IPS-15b (cell line): ENCODE results near the gene MGST3.
"Not testable (repeated sequence)": the region's sequence is repeated elsewhere in the genome, so short reads cannot be mapped to it uniquely, and the experiment has no call there.

Experiments
- H3K27me3 ChIP-seq: one replicate; pipeline ENCODE4 v1.6.1; 2013; ENCODE audit warnings: low read length; ENCODE audit not compliant: control insufficient read depth, insufficient read depth
- H3K36me3 ChIP-seq: one replicate; pipeline ENCODE4 v1.6.1; 2013; ENCODE audit warnings: low read length; ENCODE audit not compliant: control insufficient read depth, insufficient read depth
- H3K4me1 ChIP-seq: one replicate; pipeline ENCODE4 v1.6.1; 2013; ENCODE audit warnings: mild to moderate bottlenecking, low read length; ENCODE audit not compliant: control insufficient read depth, insufficient read depth
- H3K4me3 ChIP-seq: one replicate; pipeline ENCODE4 v1.5.1; 2013; ENCODE audit warnings: low read depth, low read length
- H3K9ac ChIP-seq: one replicate; pipeline ENCODE4 v1.6.1; 2013; ENCODE audit warnings: low read depth, mild to moderate bottlenecking, low read length
- H3K9me3 ChIP-seq: one replicate; pipeline ENCODE4 v1.6.1; 2013; ENCODE audit warnings: mild to moderate bottlenecking, low read length; ENCODE audit not compliant: control insufficient read depth, insufficient read depth

The MGST3 gene

GRCh38 chr1:165606676-165607075, 24.4 kb upstream of the MGST3 start:
- H3K9me3 ChIP-seq, H3K36me3 ChIP-seq, H3K4me3 ChIP-seq, H3K4me1 ChIP-seq, H3K9ac ChIP-seq, H3K27me3 ChIP-seq: not testable (repeated sequence)

- H3K36me3 ChIP-seq = no peaks in the 10 kb centered on the region
- peaks cover under 1% of the 10 kb centered on the region for H3K4me1 ChIP-seq
- H3K4me3 ChIP-seq = no peak overlapping the region
- no peaks in the 10 kb centered on the region for H3K27me3 ChIP-seq
- H3K9ac ChIP-seq = no peak overlapping the region
- no peaks in the 10 kb centered on the region for H3K9me3 ChIP-seq
Measured at GRCh38 chr1:165610866-165611265, 20.2 kb upstream of the MGST3 start.

GRCh38 chr1:165612062-165612461, 19.0 kb upstream of the MGST3 start:
- H3K4me1 ChIP-seq = peaks cover 8% of the 10 kb centered on the region
- no peaks in the 10 kb centered on the region for H3K27me3 ChIP-seq
- H3K9me3 ChIP-seq = no peaks in the 10 kb centered on the region
- H3K9ac ChIP-seq = no peak overlapping the region
- H3K36me3 ChIP-seq = no peaks in the 10 kb centered on the region
- H3K4me3 ChIP-seq = no peak overlapping the region

DNA sequence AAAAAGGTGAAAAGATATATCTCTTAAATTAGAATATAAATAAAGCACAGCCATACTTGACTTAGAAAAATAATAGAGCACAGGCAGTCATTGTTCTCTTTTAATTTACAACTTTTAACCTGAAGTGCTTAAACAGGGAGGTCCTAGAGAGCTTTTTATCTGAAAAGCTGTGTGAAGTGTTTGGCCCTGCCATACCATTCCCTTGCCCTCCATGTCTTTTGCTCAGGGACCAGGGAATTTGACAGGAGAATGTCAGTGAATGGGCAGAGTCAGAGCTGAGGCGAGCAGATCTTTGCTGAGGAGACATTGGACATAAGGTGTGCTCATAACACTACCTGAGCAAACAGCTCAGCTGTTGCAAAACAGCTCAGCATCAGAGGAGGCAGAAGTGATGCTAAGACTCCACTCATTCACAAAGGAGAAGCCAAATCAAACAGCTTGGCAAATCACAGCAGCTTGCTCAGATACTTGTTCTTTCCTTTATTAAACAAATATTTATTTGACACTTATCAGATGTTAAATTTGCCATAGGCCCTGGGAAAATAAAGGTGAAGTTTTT, 14.9 kb upstream of the MGST3 start:
- H3K36me3 ChIP-seq = no peaks in the 10 kb centered on the region
- peaks cover 8% of the 10 kb centered on the region for H3K4me1 ChIP-seq
- H3K27me3 ChIP-seq = no peaks in the 10 kb centered on the region
- H3K4me3 ChIP-seq = no peak overlapping the region
- H3K9me3 ChIP-seq = no peaks in the 10 kb centered on the region
- H3K9ac ChIP-seq = no peak overlapping the region

DNA sequence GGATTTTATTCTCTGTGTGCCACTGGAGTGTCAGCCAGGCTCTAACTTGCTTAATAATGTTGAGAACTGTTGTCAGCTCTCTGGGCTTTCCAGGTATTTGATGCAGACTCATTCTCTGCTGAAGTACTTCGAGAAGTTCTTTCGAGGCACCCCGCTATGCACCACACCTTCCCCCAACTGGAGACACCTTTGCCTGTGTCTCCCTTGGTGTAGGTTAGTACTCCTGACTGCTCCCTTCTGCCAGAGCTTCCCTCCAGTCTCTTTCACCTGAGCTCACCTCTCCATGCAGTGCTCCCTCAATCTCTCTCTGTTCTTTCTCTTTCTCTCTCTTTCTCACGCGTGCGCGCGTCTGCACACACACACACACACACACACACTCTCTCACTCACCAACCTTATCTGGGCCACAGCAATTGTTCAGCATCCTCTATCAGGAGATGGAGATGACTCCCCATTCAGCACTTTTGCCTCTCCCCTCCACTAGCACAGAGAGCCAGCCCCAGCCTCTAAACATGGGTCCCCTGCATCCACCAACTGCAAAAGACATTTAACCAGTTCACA, 14.0 kb upstream of the MGST3 start:
- Histone ChIP-seq H3K9me3 (no peaks in the 10 kb centered on the region), H3K27me3 (no peaks in the 10 kb centered on the region), H3K9ac (no peak overlapping the region), H3K4me1 (peaks cover 8% of the 10 kb centered on the region), H3K4me3 (no peak overlapping the region), H3K36me3 (no peaks in the 10 kb centered on the region)

- Histone ChIP-seq H3K4me3 (no peak overlapping the region), H3K9me3 (no peaks in the 10 kb centered on the region)
Measured at GRCh38 chr1:165619647-165620151, 11.3 kb upstream of the MGST3 start.

GRCh38 chr1:165623624-165624023, 7.4 kb upstream of the MGST3 start:
- no peaks in the 10 kb centered on the region for H3K36me3 ChIP-seq
- no peaks in the 10 kb centered on the region for H3K27me3 ChIP-seq

More at GRCh38 chr1:165619647-165620151, 11.3 kb upstream of the MGST3 start:
- Histone ChIP-seq H3K27me3 (no peaks in the 10 kb centered on the region), H3K9ac (no peak overlapping the region), H3K4me1 (peaks cover 8% of the 10 kb centered on the region), H3K36me3 (no peaks in the 10 kb centered on the region)

DNA sequence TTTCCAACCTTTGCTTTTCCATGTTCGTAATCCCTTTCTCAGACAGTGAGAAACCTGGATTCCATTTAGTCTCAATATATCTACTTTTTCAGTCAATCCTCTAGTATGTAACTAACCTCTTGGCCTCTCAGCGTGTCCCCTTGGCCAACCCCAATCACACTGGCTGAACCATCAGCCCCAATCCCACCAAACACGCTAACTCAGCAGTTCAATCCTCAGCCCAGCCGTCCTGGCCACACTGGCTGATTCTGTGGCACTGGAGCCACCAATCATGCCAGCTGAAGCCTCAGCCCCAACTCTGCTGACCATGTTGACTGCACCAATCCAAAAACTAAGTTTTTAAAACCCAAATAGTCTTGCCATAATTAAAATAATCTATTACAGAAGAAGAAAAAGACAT, 6.6 kb upstream of the MGST3 start:
- H3K36me3 ChIP-seq = no peaks in the 10 kb centered on the region
- no peak overlapping the region for H3K9ac ChIP-seq
- no peaks in the 10 kb centered on the region for H3K9me3 ChIP-seq
- no peaks in the 10 kb centered on the region for H3K27me3 ChIP-seq
- no peaks in the 10 kb centered on the region for H3K4me1 ChIP-seq
- no peak overlapping the region for H3K4me3 ChIP-seq

More at GRCh38 chr1:165623624-165624023, 7.4 kb upstream of the MGST3 start:
- Histone ChIP-seq H3K9me3 (no peaks in the 10 kb centered on the region), H3K9ac (no peak overlapping the region), H3K4me1 (no peaks in the 10 kb centered on the region), H3K4me3 (no peak overlapping the region)

GRCh38 chr1:165628147-165628822, 2.7 kb upstream of the MGST3 start:
- Histone ChIP-seq H3K4me1 (peaks cover 12% of the 10 kb centered on the region), H3K4me3 (no peak overlapping the region), H3K27me3 (no peaks in the 10 kb centered on the region), H3K9ac (no peak overlapping the region), H3K9me3 (no peaks in the 10 kb centered on the region), H3K36me3 (no peaks in the 10 kb centered on the region)

GRCh38 chr1:165629151-165629550, 1.9 kb upstream of the MGST3 start:
- peaks cover 12% of the 10 kb centered on the region for H3K4me1 ChIP-seq
- H3K27me3 ChIP-seq = no peaks in the 10 kb centered on the region
- no peak overlapping the region for H3K9ac ChIP-seq
- H3K36me3 ChIP-seq = no peaks in the 10 kb centered on the region
- H3K9me3 ChIP-seq = no peaks in the 10 kb centered on the region
- no peak overlapping the region for H3K4me3 ChIP-seq

DNA sequence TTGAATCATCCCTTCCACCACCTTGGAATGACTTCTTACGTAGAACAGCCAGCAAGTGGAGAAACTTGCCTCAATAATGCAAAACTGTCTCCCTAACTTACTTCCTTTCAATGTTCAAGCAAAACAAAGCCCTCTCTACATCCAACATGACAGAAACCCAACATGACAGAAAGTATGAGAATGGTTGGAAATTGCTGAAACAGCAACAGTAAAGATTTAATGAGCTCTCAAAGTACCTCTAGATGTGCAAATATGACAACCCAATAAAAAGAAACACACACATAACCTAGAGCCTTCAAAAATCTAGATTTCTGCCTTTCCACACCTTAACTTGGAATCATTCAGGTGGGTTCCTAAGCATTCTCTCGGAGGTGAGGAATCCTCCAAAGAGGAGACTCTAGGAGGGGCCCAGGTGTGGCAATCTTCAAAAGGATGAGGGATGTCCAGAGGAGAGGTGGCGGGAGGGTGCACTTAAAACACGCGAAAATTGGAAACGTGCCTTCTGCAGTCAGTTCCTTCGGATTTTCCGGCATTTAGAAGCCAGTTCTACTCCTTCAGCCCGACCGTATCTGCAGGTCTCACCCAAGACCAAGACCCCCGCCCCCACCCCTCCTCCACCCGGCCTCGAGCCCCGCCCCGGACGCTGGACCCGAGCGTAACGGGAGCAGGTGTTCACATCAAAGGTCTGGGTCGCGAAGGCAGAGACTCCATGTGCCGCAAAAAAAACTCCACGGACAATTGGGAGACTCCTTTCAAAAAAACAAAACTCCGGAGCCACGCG, 996 bp upstream of the MGST3 start:
- H3K27me3 ChIP-seq = no peaks in the 10 kb centered on the region
- peak overlapping the region; percentile 98 for H3K4me3 ChIP-seq
- peaks cover 15% of the 10 kb centered on the region for H3K4me1 ChIP-seq
- H3K9ac ChIP-seq = peak overlapping the region; percentile 47
- no peaks in the 10 kb centered on the region for H3K36me3 ChIP-seq
- no peaks in the 10 kb centered on the region for H3K9me3 ChIP-seq
